Measurements from ENCODE around the gene LEMD1. TPM values are rescaled to one million over a fixed set of nuclear protein-coding genes. Genes with fewer than 3 reads are reported as not detected.

The LEMD1 gene
- total and polyA plus RNA-seq, 2 experiments from 2014 or later: not detected

- H3K4me1 ChIP-seq (ENCODE audit: low read depth): no peaks in the 10 kb centered on the region
- DNase-seq (ENCODE audit: low read depth in 1 of 2, low spot score in 1 of 2): no peak
- H3K9me3 ChIP-seq (ENCODE audit: low read depth): no peaks in the 10 kb centered on the region
- H3K27ac ChIP-seq: no peak overlapping the region
- H3K4me3 ChIP-seq: no peak overlapping the region
- H3K36me3 ChIP-seq: no peaks in the 10 kb centered on the region
- TF ChIP-seq CTCF (IDR thresholded peaks at IDR 0.05; ENCODE audit: low read depth, low read length): no peak
- peaks cover 42% of the 10 kb centered on the region for H3K27me3 ChIP-seq
Measured at GRCh38 chr1:205345761-205346160, 76.1 kb downstream of the LEMD1 start.

GRCh38 chr1:205344066-205344928 is 77.6 kb downstream of the LEMD1 start:
- Histone ChIP-seq H3K4me3 (peak overlapping the region; percentile 44), H3K27ac (no peak overlapping the region), H3K9me3 (ENCODE audit: low read depth) (no peaks in the 10 kb centered on the region), H3K27me3 (peaks cover 42% of the 10 kb centered on the region), H3K4me1 (ENCODE audit: low read depth) (no peaks in the 10 kb centered on the region), H3K36me3 (no peaks in the 10 kb centered on the region)
- no peak for TF ChIP-seq CTCF (IDR thresholded peaks at IDR 0.05; ENCODE audit: low read depth, low read length)
- peak in 1 of 2 donors; percentile 70 for DNase-seq (ENCODE audit: low read depth in 1 of 2, low spot score in 1 of 2)

GRCh38 chr1:205343431-205344065 is 78.3 kb downstream of the LEMD1 start:
- no peaks in the 10 kb centered on the region for H3K9me3 ChIP-seq (ENCODE audit: low read depth)
- DNase-seq (ENCODE audit: low read depth in 1 of 2, low spot score in 1 of 2): peak in 1 of 2 donors; percentile 42

GRCh38 chr1:205342986-205343385 is 78.9 kb downstream of the LEMD1 start:
- peaks cover 42% of the 10 kb centered on the region for H3K27me3 ChIP-seq
- no peak for DNase-seq (ENCODE audit: low read depth in 1 of 2, low spot score in 1 of 2)
- H3K27ac ChIP-seq: no peak overlapping the region
- H3K4me1 ChIP-seq (ENCODE audit: low read depth): no peaks in the 10 kb centered on the region
- TF ChIP-seq CTCF (IDR thresholded peaks at IDR 0.05; ENCODE audit: low read depth, low read length): no peak
- H3K4me3 ChIP-seq: peak overlapping the region; percentile 44
- no peaks in the 10 kb centered on the region for H3K9me3 ChIP-seq (ENCODE audit: low read depth)
- no peaks in the 10 kb centered on the region for H3K36me3 ChIP-seq

More at GRCh38 chr1:205343431-205344065, 78.3 kb downstream of the LEMD1 start:
- Histone ChIP-seq H3K4me3 (peak overlapping the region; percentile 44), H3K36me3 (no peaks in the 10 kb centered on the region), H3K4me1 (ENCODE audit: low read depth) (no peaks in the 10 kb centered on the region), H3K27ac (no peak overlapping the region), H3K27me3 (peaks cover 42% of the 10 kb centered on the region)
- peak; percentile 34 for TF ChIP-seq CTCF (IDR thresholded peaks at IDR 0.05; ENCODE audit: low read depth, low read length)

- H3K36me3 ChIP-seq: no peaks in the 10 kb centered on the region
- H3K9me3 ChIP-seq (ENCODE audit: low read depth): no peaks in the 10 kb centered on the region
- H3K4me3 ChIP-seq: no peak overlapping the region
- H3K4me1 ChIP-seq (ENCODE audit: low read depth): no peaks in the 10 kb centered on the region
- no peak for TF ChIP-seq CTCF (IDR thresholded peaks at IDR 0.05; ENCODE audit: low read depth, low read length)
- H3K27ac ChIP-seq: no peak overlapping the region
- DNase-seq (ENCODE audit: low read depth in 1 of 2, low spot score in 1 of 2): no peak
- peaks cover 31% of the 10 kb centered on the region for H3K27me3 ChIP-seq
Measured at GRCh38 chr1:205340676-205341075, 81.2 kb downstream of the LEMD1 start.

Measured in cardiac muscle cell (in vitro differentiated cells and primary cell).